GM15510 (cell line): Measurements from ENCODE around the gene MICAL2.

ENCODE experiments used
- POLR2A ChIP-seq: IDR thresholded peaks from 3 replicates; pipeline ENCODE4 v1.6.1; 2011; ENCODE audit warnings: borderline replicate concordance; ENCODE audit not compliant: insufficient read length; ENCODE audit errors: extremely low read depth

The MICAL2 gene

GRCh38 chr11:12272821-12273617 is 162.6 kb downstream of the MICAL2 start:
- TF ChIP-seq POLR2A = no peak

GRCh38 chr11:12273618-12273995 is 163.2 kb downstream of the MICAL2 start:
- no peak for TF ChIP-seq POLR2A

- TF ChIP-seq POLR2A = no peak
These were observed 163.7 kb downstream of the MICAL2 start for GRCh38 chr11:12274056-12274455.

GRCh38 chr11:12274558-12275197 is 164.3 kb downstream of the MICAL2 start:
- no peak for TF ChIP-seq POLR2A

- no peak for TF ChIP-seq POLR2A
These were observed 165.4 kb downstream of the MICAL2 start for GRCh38 chr11:12275818-12276217.

- no peak for TF ChIP-seq POLR2A
These were observed 166.0 kb downstream of the MICAL2 start for GRCh38 chr11:12276356-12276755.

GRCh38 chr11:12276831-12277475 is 166.6 kb downstream of the MICAL2 start:
- TF ChIP-seq POLR2A = no peak

GRCh38 chr11:12278766-12279671 is 168.6 kb downstream of the MICAL2 start:
- no peak for TF ChIP-seq POLR2A

GRCh38 chr11:12279672-12280108 is 169.3 kb downstream of the MICAL2 start:
- TF ChIP-seq POLR2A = no peak

GRCh38 chr11:12280199-12280837 is 169.9 kb downstream of the MICAL2 start:
- no peak for TF ChIP-seq POLR2A

GRCh38 chr11:12280838-12281565 is 170.6 kb downstream of the MICAL2 start:
- no peak for TF ChIP-seq POLR2A

- no peak for TF ChIP-seq POLR2A
These were observed 171.4 kb downstream of the MICAL2 start for GRCh38 chr11:12281571-12282478.

- no peak for TF ChIP-seq POLR2A
These were observed 172.3 kb downstream of the MICAL2 start for GRCh38 chr11:12282676-12283075.

GRCh38 chr11:12284316-12285050 is 174.1 kb downstream of the MICAL2 start:
- TF ChIP-seq POLR2A = no peak
